K562 (cell line): ENCODE results near the gene ULBP2. TPM values are rescaled to one million over a fixed set of nuclear protein-coding genes. Genes with fewer than 3 reads are reported as not detected.

ENCODE experiments used
- HDAC6 ChIP-seq: IDR thresholded peaks from 2 replicates; pipeline ENCODE4 v1.6.1; 2012; ENCODE audit warnings: low read depth, mild to moderate bottlenecking, control low read depth, inconsistent platforms, low read length, moderate library complexity
- ZC3H11A ChIP-seq: IDR thresholded peaks from 2 replicates; pipeline ENCODE4 v1.6.1; 2012; ENCODE audit warnings: low read depth, low read length, improper control_type of control experiment
- ZNF212 ChIP-seq: fragments of 450-650 bp; formaldehyde crosslinking; IDR thresholded peaks from 2 replicates; pipeline ENCODE4 v1.4.0; 2020; ENCODE audit warnings: mild to moderate bottlenecking
- polyA plus RNA-seq, 8 experiments: library from polyadenylated mRNA; depleted of rRNA in 4 of 8; stranded (reverse) in 5 of 8; unstranded in 3 of 8; fragments of >200 nt; fragmentation: Nextera tagmentation in 2 of 8; fragmentation: Illumina TruSeq in 1 of 8; extraction: Ambion mirVana in 2 of 8; extraction: Trizol in 1 of 8; gene quantifications; 2 replicates each; pipeline versions ENCODE4 v1.2.1 to v1.2.3, GENCODE V29; 2011 to 2014; ENCODE audit warnings: inconsistent platforms in 1 of 8, missing spikeins in 1 of 8
- total RNA-seq, 7 experiments: library from RNA; depleted of rRNA in 6 of 7; stranded (reverse); fragments of >200 nt in 6 of 7; fragmentation: Illumina TruSeq in 2 of 7; extraction: Trizol in 2 of 7; gene quantifications; 2 replicates each; pipeline versions ENCODE4 v1.2.1 to v1.2.3, GENCODE V29; 2011 to 2021; ENCODE audit warnings: low replicate concordance in 1 of 7
- TF ChIP-seq, protein P1 (sequence below): sonication (generic); formaldehyde crosslinking; IDR thresholded peaks from 2 replicates; pipeline ENCODE4 v1.8.0; 2023; ENCODE audit warnings: missing genetic modification reagents, mild to moderate bottlenecking, borderline replicate concordance
- TF ChIP-seq, protein P2 (sequence below): sonication (generic); IDR thresholded peaks from 2 replicates; pipeline ENCODE4 v1.6.1; 2016

The ULBP2 gene
- total and polyA plus RNA-seq, 9 of the 15 experiments (the other 6 are each of a cell fraction or from before 2014, with no cell fraction given), result 0.50 to 5.3 (median 1.2) TPM

DNA sequence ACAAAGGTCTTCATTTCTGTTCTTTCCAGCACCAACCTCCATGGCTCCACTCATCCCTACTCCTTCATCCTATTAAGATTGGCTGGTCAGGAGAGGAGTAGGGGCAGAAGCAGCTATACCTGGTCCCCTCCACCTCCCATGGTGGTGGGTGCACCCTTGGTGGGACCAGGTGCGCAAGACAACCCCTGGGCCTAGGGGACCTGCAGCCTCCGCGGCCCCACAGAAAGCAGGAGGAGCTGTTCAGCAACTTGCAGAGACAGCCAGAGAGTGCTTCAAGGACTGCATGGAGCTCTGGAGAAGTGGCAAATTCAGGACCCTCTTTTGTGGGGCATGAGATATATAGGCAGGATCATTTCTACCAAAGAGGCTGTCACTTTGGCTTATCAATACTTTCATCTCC lies 9.8 kb downstream of the ULBP2 start (continued):
- TF ChIP-seq, protein P1, sequence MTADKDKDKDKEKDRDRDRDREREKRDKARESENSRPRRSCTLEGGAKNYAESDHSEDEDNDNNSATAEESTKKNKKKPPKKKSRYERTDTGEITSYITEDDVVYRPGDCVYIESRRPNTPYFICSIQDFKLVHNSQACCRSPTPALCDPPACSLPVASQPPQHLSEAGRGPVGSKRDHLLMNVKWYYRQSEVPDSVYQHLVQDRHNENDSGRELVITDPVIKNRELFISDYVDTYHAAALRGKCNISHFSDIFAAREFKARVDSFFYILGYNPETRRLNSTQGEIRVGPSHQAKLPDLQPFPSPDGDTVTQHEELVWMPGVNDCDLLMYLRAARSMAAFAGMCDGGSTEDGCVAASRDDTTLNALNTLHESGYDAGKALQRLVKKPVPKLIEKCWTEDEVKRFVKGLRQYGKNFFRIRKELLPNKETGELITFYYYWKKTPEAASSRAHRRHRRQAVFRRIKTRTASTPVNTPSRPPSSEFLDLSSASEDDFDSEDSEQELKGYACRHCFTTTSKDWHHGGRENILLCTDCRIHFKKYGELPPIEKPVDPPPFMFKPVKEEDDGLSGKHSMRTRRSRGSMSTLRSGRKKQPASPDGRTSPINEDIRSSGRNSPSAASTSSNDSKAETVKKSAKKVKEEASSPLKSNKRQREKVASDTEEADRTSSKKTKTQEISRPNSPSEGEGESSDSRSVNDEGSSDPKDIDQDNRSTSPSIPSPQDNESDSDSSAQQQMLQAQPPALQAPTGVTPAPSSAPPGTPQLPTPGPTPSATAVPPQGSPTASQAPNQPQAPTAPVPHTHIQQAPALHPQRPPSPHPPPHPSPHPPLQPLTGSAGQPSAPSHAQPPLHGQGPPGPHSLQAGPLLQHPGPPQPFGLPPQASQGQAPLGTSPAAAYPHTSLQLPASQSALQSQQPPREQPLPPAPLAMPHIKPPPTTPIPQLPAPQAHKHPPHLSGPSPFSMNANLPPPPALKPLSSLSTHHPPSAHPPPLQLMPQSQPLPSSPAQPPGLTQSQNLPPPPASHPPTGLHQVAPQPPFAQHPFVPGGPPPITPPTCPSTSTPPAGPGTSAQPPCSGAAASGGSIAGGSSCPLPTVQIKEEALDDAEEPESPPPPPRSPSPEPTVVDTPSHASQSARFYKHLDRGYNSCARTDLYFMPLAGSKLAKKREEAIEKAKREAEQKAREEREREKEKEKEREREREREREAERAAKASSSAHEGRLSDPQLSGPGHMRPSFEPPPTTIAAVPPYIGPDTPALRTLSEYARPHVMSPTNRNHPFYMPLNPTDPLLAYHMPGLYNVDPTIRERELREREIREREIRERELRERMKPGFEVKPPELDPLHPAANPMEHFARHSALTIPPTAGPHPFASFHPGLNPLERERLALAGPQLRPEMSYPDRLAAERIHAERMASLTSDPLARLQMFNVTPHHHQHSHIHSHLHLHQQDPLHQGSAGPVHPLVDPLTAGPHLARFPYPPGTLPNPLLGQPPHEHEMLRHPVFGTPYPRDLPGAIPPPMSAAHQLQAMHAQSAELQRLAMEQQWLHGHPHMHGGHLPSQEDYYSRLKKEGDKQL (CRISPR knock-in tag), result no peak
- TF ChIP-seq ZNF212 (no peak), HDAC6 (no peak), ZC3H11A (no peak)
- TF ChIP-seq, protein P2, sequence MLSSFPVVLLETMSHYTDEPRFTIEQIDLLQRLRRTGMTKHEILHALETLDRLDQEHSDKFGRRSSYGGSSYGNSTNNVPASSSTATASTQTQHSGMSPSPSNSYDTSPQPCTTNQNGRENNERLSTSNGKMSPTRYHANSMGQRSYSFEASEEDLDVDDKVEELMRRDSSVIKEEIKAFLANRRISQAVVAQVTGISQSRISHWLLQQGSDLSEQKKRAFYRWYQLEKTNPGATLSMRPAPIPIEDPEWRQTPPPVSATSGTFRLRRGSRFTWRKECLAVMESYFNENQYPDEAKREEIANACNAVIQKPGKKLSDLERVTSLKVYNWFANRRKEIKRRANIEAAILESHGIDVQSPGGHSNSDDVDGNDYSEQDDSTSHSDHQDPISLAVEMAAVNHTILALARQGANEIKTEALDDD, result no peak
- TF ChIP-seq, all 486 proteins: peak for 0
